Fibroblast of the aortic adventitia (primary cell): ENCODE results near the gene IGSF23. TPM values are rescaled to one million over a fixed set of nuclear protein-coding genes. Genes with fewer than 3 reads are reported as not detected.

ENCODE experiments used
- DNase-seq: peaks from one replicate; pipeline ENCODE4 v3.0.0-alpha.2; 2010; ENCODE audit warnings: low read depth
- H3K4me3 ChIP-seq: 2 replicates; pipeline ENCODE4 v1.5.1; 2011; ENCODE audit warnings: low read depth, mild to moderate bottlenecking, control low read depth, low read length, moderate library complexity
- CTCF ChIP-seq: IDR thresholded peaks from 2 replicates; pipeline ENCODE4 v1.5.1; 2011; ENCODE audit warnings: mild to moderate bottlenecking, low read length, control low read depth, inconsistent platforms; ENCODE audit not compliant: insufficient read depth
- total RNA-seq: library from RNA; depleted of rRNA; stranded (reverse); fragments of >200 nt; gene quantifications from 2 replicates; pipeline ENCODE4 v1.2.3, GENCODE V29; 2012; ENCODE audit warnings: low replicate concordance

Gene IGSF23
- total RNA-seq, 1 donor: not detected

- DNase-seq: peak; percentile 57
- no peak overlapping the region for H3K4me3 ChIP-seq
- TF ChIP-seq CTCF: peak; percentile 61
Measured at GRCh38 chr19:44653977-44654774, 40.8 kb downstream of the IGSF23 start.

- H3K4me3 ChIP-seq: no peak overlapping the region
- peak; percentile 94 for TF ChIP-seq CTCF
- DNase-seq: peak; percentile 83
Measured at GRCh38 chr19:44657211-44657921, 44.0 kb downstream of the IGSF23 start.

GRCh38 chr19:44658069-44658733 is 44.8 kb downstream of the IGSF23 start:
- no peak overlapping the region for H3K4me3 ChIP-seq
- TF ChIP-seq CTCF: no peak
- DNase-seq: no peak

GRCh38 chr19:44660081-44660480 is 46.7 kb downstream of the IGSF23 start:
- no peak overlapping the region for H3K4me3 ChIP-seq
- no peak for DNase-seq
- TF ChIP-seq CTCF: no peak

GRCh38 chr19:44661205-44661604 is 47.8 kb downstream of the IGSF23 start:
- no peak for DNase-seq
- no peak overlapping the region for H3K4me3 ChIP-seq
- TF ChIP-seq CTCF: no peak

GRCh38 chr19:44661904-44662303 is 48.5 kb downstream of the IGSF23 start:
- TF ChIP-seq CTCF: no peak
- no peak for DNase-seq
- no peak overlapping the region for H3K4me3 ChIP-seq
